Stomach (tissue), 9 donors: ENCODE measurements around the gene ENOX1. TPM values are rescaled to one million over a fixed set of nuclear protein-coding genes. Genes with fewer than 3 reads are reported as not detected.
A peak's percentile ranks its signal among the peaks of the same experiment; 100 is the strongest.

Experiments
- DNase-seq, 2 donors: peaks; one replicate each; pipeline versions ENCODE4 v3.0.0 to v3.0.0-alpha.2; 2013 to 2019
- H3K27ac ChIP-seq, 5 donors: fragments of 200-600 bp in 4 of 5; sonication (generic) in 4 of 5; one replicate each; pipeline ENCODE4 v1.5.1; 2013 to 2019; ENCODE audit warnings: mild to moderate bottlenecking in 1 of 5, moderate library complexity in 1 of 5
- H3K27me3 ChIP-seq, 3 donors: fragments of 200-600 bp; sonication (generic); one replicate each; pipeline ENCODE4 v1.5.1; 2017 to 2019; ENCODE audit warnings: mixed run types in 1 of 3
- H3K36me3 ChIP-seq, 4 donors: fragments of 200-600 bp; sonication (generic); 1 replicate in 3 of 4; 2 replicates in 1 of 4; pipeline ENCODE4 v1.5.1; 2016 to 2019
- H3K4me1 ChIP-seq, 4 donors: fragments of 200-600 bp; sonication (generic); one replicate each; pipeline ENCODE4 v1.5.1; 2016 to 2019
- H3K4me3 ChIP-seq, 4 donors: fragments of 200-600 bp; sonication (generic) in 3 of 4; one replicate each; pipeline ENCODE4 v1.5.1; 2016 to 2019; ENCODE audit warnings: mild to moderate bottlenecking in 1 of 4
- H3K9me3 ChIP-seq, 4 donors: fragments of 200-600 bp; sonication (generic); one replicate each; pipeline ENCODE4 v1.5.1; 2016 to 2019
- CTCF ChIP-seq, 7 experiments: fragments of 450-650 bp in 4 of 7; fragments of 200-600 bp in 3 of 7; sonication (generic) in 3 of 7; IDR thresholded peaks; one replicate each; pipeline ENCODE4 v1.5.1; 2016 to 2019; ENCODE audit warnings: antibody characterized with exemption in 7 of 7, control low read depth in 2 of 7, mild to moderate bottlenecking in 1 of 7
- EP300 ChIP-seq: sonication (generic); formaldehyde crosslinking; IDR thresholded peaks from one replicate; pipeline ENCODE4 v1.6.1; 2017; ENCODE audit warnings: antibody characterized with exemption
- POLR2A ChIP-seq, 4 donors: fragments of 450-650 bp; IDR thresholded peaks; one replicate each; pipeline ENCODE4 v1.6.1; 2016; ENCODE audit warnings: antibody characterized with exemption in 4 of 4, control low read depth in 2 of 4, mild to moderate bottlenecking in 1 of 4, moderate library complexity in 1 of 4
- POLR2AphosphoS5 ChIP-seq, 3 donors: sonication (generic); formaldehyde crosslinking; IDR thresholded peaks; one replicate each; pipeline ENCODE4 v1.6.1; 2016; ENCODE audit warnings: antibody characterized with exemption in 3 of 3
- WGBS, 5 donors: extraction: QIAGEN DNeasy Blood & Tissue Kit in 3 of 5; methylation state at CpG; one replicate each; pipeline versions ENCODE4 v1.1.5 to v1.1.7; 2013 to 2018; 5-methylcytosine and 5-hydroxymethylcytosine counted together
- intact Hi-C: fragments of 100-400 bp; cut with DNase I; formaldehyde crosslinking; loops from one replicate; pipeline ENCODE4 v1.15.1; 2023; ENCODE audit warnings: low total_unique reads
- polyA plus RNA-seq, 3 donors: library from polyadenylated mRNA; stranded (reverse); fragments of 200-250 nt; gene quantifications; one replicate each; pipeline ENCODE4 v1.2.3, GENCODE V29; 2013
- total RNA-seq, 5 donors: library from RNA; depleted of rRNA; stranded (reverse); fragments of >200 nt; gene quantifications; one replicate each; pipeline versions ENCODE4 v1.1.0 to v1.2.3, GENCODE V29; 2014 to 2016
- donor health status: healthy with polysubstance abuse.
- donor health status: Bipolar disorder and iron deficiency.
- donor health status: healthy.

ENOX1 gene
- total and polyA plus RNA-seq, 8 donors, result 0.46 to 6.2 (median 1.4) TPM; not detected in 1

GRCh38 chr13:43764349-43764748 lies 22.4 kb downstream of the ENOX1 start:
- no peak overlapping the region for H3K4me3 ChIP-seq

GRCh38 chr13:43763143-43763759 lies 23.5 kb downstream of the ENOX1 start:
- peaks cover 0 to 25% (median 4%) of the 10 kb centered on the region in 4 donors for H3K4me1 ChIP-seq
- TF ChIP-seq POLR2AphosphoS5 (IDR thresholded peaks at IDR 0.05), result no peak
- TF ChIP-seq EP300, result no peak
- TF ChIP-seq CTCF (IDR thresholded peaks at IDR 0.05), result no peak
- TF ChIP-seq POLR2A (IDR thresholded peaks at IDR 0.05), result no peak
- intact Hi-C loops, result no loop called here
- no peak overlapping the region for H3K4me3 ChIP-seq
- H3K27me3 ChIP-seq, result no peaks in the 10 kb centered on the region
- WGBS, 5 donors, result 87 to 94% (median 92%) methylated on average over 6 of the region's 6 CpGs
- H3K36me3 ChIP-seq, result no peaks in the 10 kb centered on the region
- H3K27ac ChIP-seq, result no peak overlapping the region
- no peaks in the 10 kb centered on the region for H3K9me3 ChIP-seq
- DNase-seq, result no peak

More at GRCh38 chr13:43764349-43764748, 22.4 kb downstream of the ENOX1 start:
- no peak for TF ChIP-seq POLR2AphosphoS5 (IDR thresholded peaks at IDR 0.05)
- TF ChIP-seq POLR2A (IDR thresholded peaks at IDR 0.05), result no peak
- TF ChIP-seq EP300, result no peak
- no peak for TF ChIP-seq CTCF (IDR thresholded peaks at IDR 0.05)
- Histone ChIP-seq H3K27me3 (no peaks in the 10 kb centered on the region), H3K4me1 (peaks cover 0 to 19% (median 4%) of the 10 kb centered on the region in 4 donors), H3K9me3 (no peaks in the 10 kb centered on the region), H3K36me3 (no peaks in the 10 kb centered on the region), H3K27ac (no peak overlapping the region)
- intact Hi-C loops, result no loop called here
- WGBS, 5 donors, result 31 to 61% (median 39%) methylated on average over 2 of the region's 2 CpGs
- DNase-seq, result no peak

GRCh38 chr13:43761616-43762315 lies 25.0 kb downstream of the ENOX1 start:
- peaks cover 0 to 16% (median 0%) of the 10 kb centered on the region in 4 donors for H3K4me1 ChIP-seq
- WGBS, 5 donors, result 77 to 96% (median 85%) methylated on average over 4 of the region's 4 CpGs
- no peak for TF ChIP-seq EP300
- no peak for TF ChIP-seq POLR2A (IDR thresholded peaks at IDR 0.05)
- no peaks in the 10 kb centered on the region for H3K9me3 ChIP-seq
- DNase-seq, result no peak
- no peaks in the 10 kb centered on the region for H3K36me3 ChIP-seq
- intact Hi-C loops, result no loop called here
- no peaks in the 10 kb centered on the region for H3K27me3 ChIP-seq
- no peak overlapping the region for H3K27ac ChIP-seq
- H3K4me3 ChIP-seq, result no peak overlapping the region

- Histone ChIP-seq H3K9me3 (no peaks in the 10 kb centered on the region), H3K27ac (no peak overlapping the region), H3K36me3 (no peaks in the 10 kb centered on the region), H3K27me3 (no peaks in the 10 kb centered on the region), H3K4me1 (peaks cover 0 to 16% (median 0%) of the 10 kb centered on the region in 4 donors), H3K4me3 (no peak overlapping the region)
- intact Hi-C loops, result no loop called here
- no peak for DNase-seq
- WGBS, 5 donors, result 66 to 91% (median 83%) methylated on average over 3 of the region's 3 CpGs
- TF ChIP-seq EP300, result no peak
- TF ChIP-seq CTCF (IDR thresholded peaks at IDR 0.05), result no peak
- no peak for TF ChIP-seq POLR2A (IDR thresholded peaks at IDR 0.05)
- no peak for TF ChIP-seq POLR2AphosphoS5 (IDR thresholded peaks at IDR 0.05)
Observed at GRCh38 chr13:43760257-43760656, 26.5 kb downstream of the ENOX1 start.

- peaks cover 0 to 7% (median 0%) of the 10 kb centered on the region in 4 donors for H3K4me1 ChIP-seq
- no peak overlapping the region for H3K27ac ChIP-seq
- no peak for TF ChIP-seq EP300
- TF ChIP-seq CTCF (IDR thresholded peaks at IDR 0.05), result no peak
- TF ChIP-seq POLR2AphosphoS5 (IDR thresholded peaks at IDR 0.05), result no peak
- no peak for TF ChIP-seq POLR2A (IDR thresholded peaks at IDR 0.05)
- peak in 1 of 2 donors; percentile 47 for DNase-seq
- H3K27me3 ChIP-seq, result no peaks in the 10 kb centered on the region
- H3K9me3 ChIP-seq, result no peaks in the 10 kb centered on the region
- no peaks in the 10 kb centered on the region for H3K36me3 ChIP-seq
- 38 to 79% (median 55%) methylated on average over 1 of the region's 1 CpG for WGBS, 5 donors
- no peak overlapping the region for H3K4me3 ChIP-seq
- intact Hi-C loops, result no loop called here
Observed at GRCh38 chr13:43758834-43759233, 27.9 kb downstream of the ENOX1 start.
